Measurements from ENCODE around the gene NEFH.

The NEFH gene

GRCh38 chr22:29528144-29528543 lies 48.1 kb downstream of the NEFH start:
- in situ Hi-C loops (cut with HindIII; ENCODE audit: low pct_ligation_motif_present, low pct_unique_long_range_greater_than_20kb, low sequenced_read_pairs) = no loop called here
- no peak for DNase-seq

- in situ Hi-C loops (cut with HindIII; ENCODE audit: low pct_ligation_motif_present, low pct_unique_long_range_greater_than_20kb, low sequenced_read_pairs) = no loop called here
- no peak for DNase-seq
Observed at GRCh38 chr22:29530716-29531115, 50.7 kb downstream of the NEFH start.

- in situ Hi-C loops (cut with HindIII; ENCODE audit: low pct_ligation_motif_present, low pct_unique_long_range_greater_than_20kb, low sequenced_read_pairs) = no loop called here
Observed at GRCh38 chr22:29531419-29531818, 51.4 kb downstream of the NEFH start.

GRCh38 chr22:29536411-29536810 lies 56.4 kb downstream of the NEFH start:
- DNase-seq = no peak
- in situ Hi-C loops (cut with HindIII; ENCODE audit: low pct_ligation_motif_present, low pct_unique_long_range_greater_than_20kb, low sequenced_read_pairs) = no loop called here

More at GRCh38 chr22:29531419-29531818, 51.4 kb downstream of the NEFH start:
- no peak for DNase-seq

- in situ Hi-C loops (cut with HindIII; ENCODE audit: low pct_ligation_motif_present, low pct_unique_long_range_greater_than_20kb, low sequenced_read_pairs) = no loop called here
- no peak for DNase-seq
Observed at GRCh38 chr22:29539105-29539504, 59.1 kb downstream of the NEFH start.

All from ACHN (cell line).